Fibroblast of skin of left biceps (primary cell): Measurements from ENCODE around the gene LGR4.
"Not testable (repeated sequence)": the region's sequence is repeated elsewhere in the genome, so short reads cannot be mapped to it uniquely, and the experiment has no call there.

ENCODE experiments used
- DNase-seq, 2 experiments: peaks; one replicate each; pipeline ENCODE4 v3.0.0-alpha.2; 2013; ENCODE audit warnings: low read depth in 2 of 2

LGR4 gene

DNA sequence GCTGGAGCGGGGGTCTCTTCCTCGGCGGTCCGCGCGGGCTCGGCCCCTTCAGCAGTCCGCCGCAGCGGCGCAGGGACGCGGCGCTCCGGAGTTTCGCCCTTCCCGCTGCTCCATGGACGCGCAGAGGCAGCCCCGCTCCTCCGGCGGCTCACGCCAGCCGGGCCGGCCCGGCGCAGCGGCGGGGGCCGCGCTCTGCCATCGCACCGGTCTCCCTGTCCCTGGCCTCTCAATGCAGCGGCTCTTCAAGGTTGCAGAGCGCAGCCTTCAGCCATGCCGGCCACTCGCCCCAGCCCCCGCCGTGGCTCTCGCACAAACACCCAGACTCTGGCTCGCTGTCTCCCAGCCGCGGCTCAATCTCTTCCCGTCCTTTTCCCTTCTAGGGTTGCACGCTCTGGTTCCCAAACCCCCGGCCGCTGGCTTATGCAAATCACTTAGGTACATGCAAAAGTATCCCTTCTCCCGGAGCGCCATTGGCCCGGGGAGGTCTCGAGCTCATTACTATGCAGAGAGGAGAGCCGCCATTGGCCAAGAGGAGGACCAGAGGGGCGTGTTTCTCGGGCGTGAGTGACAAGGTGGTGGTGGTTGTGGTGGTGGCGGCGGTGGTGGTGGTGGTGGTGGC lies at the start of gene LGR4:
LGR4 (minus strand) TSS at position 393 of the 619 bp plus-strand sequence. CDS start 488 bp downstream, outside the sequence.
- DNase-seq = peak; percentile 84 to 87

- no peak for DNase-seq
Measured at GRCh38 chr11:27520226-27520625, 47.6 kb upstream of the LGR4 start.

DNA sequence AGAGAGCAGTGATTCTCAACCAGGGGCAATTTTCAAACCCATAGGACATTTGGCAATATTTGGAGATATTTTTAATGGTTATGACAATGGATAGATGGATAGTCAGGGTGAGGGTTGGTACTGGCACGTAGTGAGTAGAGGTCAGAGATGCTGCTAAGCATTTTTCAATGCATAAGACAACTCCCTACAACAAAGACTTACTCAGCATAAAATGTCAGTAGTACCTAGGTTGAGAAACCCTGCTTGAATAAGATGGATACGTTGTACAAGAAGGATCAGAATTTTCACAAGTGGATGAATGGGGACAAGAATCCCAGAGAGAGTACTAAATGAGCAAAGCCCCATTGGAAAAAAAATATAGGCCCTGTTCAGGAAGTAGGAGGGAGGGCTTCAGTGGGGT lies 45.9 kb upstream of the LGR4 start:
- DNase-seq = no peak

DNA sequence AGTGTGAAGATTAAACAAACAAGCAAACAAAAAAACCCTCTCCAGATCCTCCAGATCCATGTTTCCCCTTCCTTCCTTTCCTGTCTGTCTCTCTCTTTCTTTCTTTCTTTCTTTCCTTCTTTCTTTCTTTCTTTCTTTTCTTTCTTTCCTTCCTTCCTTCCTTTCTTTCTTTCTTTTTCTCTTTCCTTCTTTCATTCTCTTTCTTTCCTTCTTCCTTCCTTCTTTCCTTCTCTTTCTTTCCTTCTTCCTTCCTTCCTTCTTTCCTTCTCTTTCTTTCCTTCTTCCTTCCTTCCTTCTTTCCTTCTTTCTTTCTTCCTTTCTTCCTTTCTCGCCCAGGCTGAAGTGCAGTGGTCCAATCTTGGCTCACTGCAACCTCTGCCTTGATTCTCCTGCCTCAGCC lies 44.9 kb upstream of the LGR4 start:
- DNase-seq = not testable (repeated sequence)

DNA sequence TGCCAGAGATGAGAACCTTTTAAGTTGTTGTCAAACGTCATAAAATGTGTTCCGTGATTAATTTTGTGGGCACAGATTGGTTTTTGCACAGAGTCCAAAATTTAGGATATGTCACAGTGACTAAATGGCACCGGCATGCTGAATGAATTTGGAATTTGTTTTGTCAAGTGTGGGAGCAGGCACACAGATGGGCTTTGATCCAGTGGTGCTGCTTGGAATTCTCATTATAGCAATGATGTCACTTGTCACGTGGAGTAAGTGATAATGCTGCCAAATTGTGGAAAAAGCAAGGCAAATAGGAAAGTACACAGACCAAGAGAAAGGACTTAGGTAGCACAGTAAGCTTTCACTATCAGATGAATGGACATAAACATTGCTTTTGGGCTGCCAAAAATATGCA lies 42.0 kb upstream of the LGR4 start:
- DNase-seq = no peak

DNA sequence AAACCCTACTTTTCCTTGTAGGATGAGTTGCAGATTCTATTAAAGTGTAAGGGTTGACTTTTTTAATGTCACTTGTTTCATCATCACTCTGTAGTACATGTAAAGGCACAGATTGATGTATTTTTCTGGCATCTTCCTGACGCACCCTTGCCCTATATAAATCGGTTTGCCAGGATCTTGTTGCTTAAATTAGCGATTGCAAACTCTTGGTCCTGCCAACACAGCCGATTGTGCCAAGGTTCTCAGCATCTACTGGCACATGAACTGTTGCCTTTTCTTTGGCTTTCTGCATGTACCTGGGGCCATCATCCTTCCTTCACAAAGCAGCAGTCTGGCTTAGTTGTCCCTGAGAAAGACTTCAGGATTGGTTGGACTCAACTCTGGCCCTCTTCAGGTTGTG lies 41.5 kb upstream of the LGR4 start:
- no peak for DNase-seq

GRCh38 chr11:27513389-27513788 lies 40.8 kb upstream of the LGR4 start:
- DNase-seq = no peak

GRCh38 chr11:27512238-27512637 lies 39.6 kb upstream of the LGR4 start:
- DNase-seq = no peak

DNA sequence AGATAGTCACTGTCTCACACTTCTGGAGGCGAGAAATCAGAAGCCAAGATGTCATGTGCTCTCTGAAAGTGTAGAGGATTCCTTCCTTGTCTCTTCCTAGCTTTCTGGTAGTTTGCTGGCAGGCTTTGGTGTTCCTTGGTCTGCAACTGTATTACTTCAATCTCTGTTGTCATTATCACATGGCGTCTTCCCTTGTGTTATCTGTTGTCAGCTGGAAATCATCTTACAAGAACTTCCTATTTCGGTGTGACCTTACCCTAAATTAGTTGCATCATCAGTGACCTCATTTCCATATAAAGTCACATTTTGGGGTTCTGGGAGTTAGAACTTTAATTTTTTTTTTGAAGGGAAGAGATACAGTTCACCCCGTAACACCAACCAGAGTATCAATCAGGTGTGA lies 37.3 kb upstream of the LGR4 start:
- no peak for DNase-seq

DNA sequence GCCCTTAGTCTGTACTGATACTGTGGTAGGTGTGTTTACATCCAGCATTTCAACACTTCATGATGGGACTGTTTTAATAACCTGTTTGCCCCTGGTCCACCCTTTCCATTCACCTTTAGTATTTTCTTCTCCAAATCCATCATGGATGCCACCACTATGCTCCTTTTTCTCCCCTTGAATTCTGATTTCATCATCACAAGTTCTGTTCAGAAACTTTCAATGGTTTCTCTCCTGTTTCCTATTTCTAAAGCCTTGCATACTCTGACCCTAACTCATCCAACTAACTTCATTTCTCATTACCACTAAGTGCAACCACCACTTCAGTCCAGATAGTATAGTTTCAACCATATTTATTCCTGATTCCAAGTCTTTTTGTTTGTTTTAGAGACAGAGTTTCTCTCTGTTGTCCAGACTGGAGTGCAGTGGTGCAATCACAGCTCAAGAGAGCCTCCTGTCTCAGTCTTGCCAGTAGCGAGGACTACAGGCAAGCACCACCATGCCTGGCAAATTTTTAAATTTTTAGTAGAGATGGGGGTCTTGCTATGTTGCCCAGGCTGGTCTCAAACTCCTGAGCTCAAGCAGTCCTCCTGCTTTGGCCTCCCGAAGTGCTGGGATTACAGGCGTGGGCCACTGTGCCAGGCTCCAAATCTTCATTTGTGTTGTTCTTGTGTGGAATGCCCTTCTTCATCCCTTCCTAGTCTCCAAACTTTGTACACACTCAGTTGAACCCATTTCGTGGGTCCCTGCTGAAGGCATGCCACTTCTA lies 35.1 kb upstream of the LGR4 start:
- DNase-seq = no peak

- peak; percentile 86 to 88 for DNase-seq
Measured at GRCh38 chr11:27506200-27507182, 33.9 kb upstream of the LGR4 start, which contains the start of gene LIN7C. LIN7C (minus strand) TSS chr11:27506769; CDS start chr11:27506752, 17 bp downstream.

DNA sequence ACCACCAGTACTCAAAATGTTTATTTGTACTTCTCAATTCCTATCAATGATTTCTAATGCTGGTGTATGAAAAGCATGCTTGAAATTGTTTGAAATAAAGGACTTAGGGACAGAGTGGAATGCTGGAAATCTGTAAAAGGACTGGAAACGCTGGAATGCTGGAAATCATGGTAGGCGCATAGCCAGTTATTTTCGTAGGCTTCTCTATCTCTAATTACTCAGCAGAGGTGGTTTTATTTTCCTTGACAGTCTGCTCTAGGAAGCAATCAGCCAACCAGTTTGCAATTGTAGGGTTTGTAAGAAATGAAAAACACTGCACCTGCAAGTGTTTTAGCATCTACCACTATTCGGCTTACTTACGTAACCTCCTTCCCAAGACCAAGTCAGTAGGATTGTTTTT lies 33.2 kb upstream of the LGR4 start:
- DNase-seq = no peak

- DNase-seq = no peak
Measured at GRCh38 chr11:27504205-27504604, 31.6 kb upstream of the LGR4 start.

DNA sequence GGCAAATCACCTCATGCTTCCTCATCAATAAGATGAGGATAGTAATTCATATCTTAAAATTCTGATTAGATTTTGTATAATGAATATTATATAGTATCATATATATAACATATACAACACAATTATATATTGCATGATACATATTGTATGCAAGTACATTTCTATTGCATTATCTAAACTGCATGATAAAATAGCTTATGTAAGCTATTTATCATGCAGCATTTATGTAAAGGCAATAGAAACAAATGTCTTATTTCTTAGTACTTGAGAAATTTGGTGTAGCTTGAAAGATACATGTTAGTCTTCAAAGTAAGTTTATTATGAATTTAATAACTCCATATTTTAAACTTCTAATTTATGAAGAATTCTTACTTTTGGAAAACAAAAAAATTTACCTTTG lies 28.5 kb upstream of the LGR4 start:
- DNase-seq = no peak

GRCh38 chr11:27497911-27498310 lies 25.3 kb upstream of the LGR4 start:
- no peak for DNase-seq

- no peak for DNase-seq
Measured at GRCh38 chr11:27497284-27497866, 24.8 kb upstream of the LGR4 start.

DNA sequence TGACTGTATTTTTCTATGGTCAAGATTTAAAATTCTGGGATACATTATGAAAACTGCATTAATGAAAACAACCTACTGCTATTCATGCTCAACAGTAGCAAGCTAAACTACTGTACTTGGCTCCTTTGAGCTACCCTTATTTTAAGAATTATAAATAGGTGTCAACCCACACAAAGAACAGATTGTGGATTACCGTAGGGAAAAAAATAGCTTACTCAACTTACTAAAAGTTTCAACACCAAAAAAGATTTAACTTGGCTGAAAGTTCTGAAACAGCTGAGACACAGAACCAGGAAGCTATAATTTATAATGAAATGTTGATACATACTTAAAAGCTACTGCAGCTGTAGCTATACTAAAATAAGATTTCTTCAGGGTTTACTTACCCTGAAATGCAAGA lies 23.9 kb upstream of the LGR4 start:
- no peak for DNase-seq

DNA sequence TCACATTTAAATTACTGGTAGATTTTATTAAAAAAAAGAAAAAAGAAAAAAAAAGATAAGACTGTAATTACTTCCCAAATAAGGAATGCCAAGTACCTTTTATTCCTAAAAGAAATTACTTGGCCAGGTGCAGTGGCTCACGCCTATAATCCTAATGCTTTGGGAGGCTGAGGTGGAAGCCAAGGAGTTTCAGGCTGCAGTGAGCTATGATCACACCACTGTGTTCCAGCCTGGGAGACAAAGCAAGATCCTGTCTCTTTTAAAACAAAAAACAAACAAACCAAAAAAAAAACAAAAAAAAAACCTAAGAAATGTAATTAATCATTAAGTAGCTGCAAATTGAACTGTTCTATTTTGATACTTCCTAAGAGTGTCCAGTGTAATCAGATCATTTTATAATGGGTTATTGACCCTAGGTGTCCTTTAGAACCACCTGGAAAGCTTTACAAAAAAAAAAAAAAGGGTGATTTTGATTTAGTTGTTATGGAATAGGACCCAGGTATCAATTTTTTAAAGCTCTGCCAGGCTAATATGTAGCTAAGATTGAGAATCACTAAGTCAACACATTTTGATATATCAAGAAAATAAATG lies 23.2 kb upstream of the LGR4 start:
- no peak for DNase-seq

DNA sequence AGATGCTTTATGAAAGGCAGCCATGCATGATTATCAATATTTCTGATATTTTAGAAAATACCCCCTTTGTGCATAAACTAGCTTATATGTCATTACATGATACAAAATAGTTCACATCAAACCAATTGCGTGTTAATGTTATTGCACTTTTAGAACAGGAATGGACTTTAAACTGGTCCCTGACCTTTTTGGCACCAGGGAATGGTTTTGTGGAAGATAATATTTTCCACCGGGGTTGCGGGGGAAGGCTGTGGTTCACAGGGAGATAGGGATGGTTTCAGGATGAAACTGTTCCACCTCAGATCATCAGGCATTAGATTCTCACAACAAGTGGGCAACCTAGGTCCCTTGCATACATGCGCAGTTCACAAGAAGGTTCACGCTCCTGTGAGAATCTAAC lies 16.5 kb upstream of the LGR4 start:
- DNase-seq = no peak

GRCh38 chr11:27487706-27488105 lies 15.1 kb upstream of the LGR4 start:
- DNase-seq = no peak
